Activated gamma-delta T cell (primary cell): ENCODE results near the gene AK9.

ENCODE experiments used
- DNase-seq: peaks from one replicate; lab custom pipeline; 2025; lab: John Stamatoyannopoulos, UW

Gene AK9

DNA sequence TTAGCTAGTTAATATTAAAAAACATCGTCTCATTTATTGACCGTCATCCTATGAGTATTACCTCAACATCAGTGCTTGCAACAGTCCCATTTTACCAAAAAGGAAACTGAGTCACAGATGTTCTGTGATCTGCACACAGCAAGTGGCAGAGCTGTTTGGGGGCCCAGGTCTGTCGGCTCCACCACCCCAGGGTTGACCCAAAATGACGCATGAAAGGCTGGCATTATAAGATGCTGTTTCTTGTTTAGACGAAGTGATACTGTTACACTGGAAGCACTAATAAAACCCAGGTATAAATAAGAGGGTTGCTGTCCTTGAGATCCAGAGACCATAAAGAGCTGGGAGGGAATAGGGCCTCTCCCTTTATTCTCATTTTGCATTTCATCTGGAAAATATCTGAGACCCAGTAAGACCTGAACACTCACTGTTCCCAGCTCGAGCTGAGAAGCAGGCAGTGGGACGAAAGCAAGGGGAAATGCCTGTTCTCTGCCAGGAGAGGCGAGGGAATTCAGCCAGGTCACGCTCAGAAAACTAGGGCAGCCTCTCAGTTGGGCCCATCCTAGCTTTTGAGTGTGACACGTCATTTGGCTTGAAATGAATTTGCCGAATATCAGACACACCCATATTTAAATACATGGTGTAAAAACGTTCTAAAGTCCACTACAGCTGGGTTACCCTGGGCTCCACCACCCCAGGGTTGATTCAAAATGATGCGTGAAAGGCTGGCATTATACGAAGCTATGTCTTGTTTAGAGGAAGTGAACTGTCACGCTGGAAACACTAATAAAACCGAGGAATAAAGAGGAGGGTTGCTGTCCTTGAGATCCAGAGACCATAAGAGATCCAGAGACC lies 234.1 kb downstream of the AK9 start:
- DNase-seq, result no peak

DNA sequence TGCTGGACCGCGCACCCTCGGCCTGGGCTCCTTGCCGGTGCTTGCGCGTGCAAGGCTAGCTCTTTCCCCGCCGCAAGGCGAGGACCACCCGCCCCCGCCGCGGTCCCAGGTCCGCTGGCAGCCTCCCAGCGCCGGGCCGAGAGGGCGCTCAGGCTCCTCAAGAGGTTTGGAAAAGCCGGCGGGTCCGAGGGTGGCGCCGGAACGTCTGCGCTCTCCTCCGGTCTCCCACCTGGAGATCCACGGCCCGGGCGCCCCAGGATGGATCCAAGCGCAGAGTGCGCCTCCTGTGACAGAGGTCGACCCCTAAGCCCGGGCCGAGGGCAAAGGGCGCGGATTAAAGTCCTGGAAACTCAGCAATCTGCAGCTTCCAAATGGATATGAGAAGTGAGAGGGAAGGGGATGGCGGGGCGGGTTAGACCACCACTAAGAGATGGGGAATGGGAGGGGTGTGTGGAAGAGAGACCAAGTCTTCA lies 234.9 kb downstream of the AK9 start:
- DNase-seq, result no peak

DNA sequence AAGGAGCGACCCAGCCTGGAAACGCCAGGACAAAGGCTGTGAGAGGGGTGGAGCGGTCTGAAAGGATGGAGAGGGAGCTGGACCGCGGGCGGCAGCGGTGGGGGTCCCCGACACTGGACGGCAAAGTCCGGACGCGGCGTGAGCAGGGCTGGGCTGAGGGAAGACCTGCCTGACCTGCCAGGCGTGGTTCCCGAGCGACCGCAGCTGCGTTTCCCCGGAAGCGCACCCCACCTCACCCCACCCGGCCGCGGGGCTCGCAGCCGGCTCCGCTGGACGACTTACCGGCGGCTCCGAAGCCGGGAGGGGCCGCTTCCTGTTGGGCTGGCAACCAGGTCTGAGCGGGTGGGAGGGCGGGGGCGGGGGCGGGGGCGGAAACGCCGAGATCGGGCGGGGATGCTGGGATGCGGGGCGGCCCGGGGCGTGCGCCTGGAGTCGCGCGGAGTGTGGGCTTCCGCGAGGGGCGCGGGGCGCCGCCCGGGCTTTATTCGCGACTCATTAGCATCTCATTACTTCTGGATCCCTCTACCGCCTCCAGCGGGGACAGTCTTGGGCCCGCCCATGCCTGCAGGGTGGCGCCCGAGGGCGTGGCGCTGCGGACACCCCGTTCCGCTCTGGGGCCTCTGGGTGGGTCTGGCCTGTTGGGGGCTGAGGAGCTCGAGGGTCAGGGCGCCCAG lies 235.4 kb downstream of the AK9 start, which contains the start of gene MICAL1:
TSS of gene MICAL1 (minus strand) at position 336 of the 674 bp plus-strand sequence. CDS start 1,576 bp downstream, outside the sequence.
- DNase-seq, result peak; percentile 76

DNA sequence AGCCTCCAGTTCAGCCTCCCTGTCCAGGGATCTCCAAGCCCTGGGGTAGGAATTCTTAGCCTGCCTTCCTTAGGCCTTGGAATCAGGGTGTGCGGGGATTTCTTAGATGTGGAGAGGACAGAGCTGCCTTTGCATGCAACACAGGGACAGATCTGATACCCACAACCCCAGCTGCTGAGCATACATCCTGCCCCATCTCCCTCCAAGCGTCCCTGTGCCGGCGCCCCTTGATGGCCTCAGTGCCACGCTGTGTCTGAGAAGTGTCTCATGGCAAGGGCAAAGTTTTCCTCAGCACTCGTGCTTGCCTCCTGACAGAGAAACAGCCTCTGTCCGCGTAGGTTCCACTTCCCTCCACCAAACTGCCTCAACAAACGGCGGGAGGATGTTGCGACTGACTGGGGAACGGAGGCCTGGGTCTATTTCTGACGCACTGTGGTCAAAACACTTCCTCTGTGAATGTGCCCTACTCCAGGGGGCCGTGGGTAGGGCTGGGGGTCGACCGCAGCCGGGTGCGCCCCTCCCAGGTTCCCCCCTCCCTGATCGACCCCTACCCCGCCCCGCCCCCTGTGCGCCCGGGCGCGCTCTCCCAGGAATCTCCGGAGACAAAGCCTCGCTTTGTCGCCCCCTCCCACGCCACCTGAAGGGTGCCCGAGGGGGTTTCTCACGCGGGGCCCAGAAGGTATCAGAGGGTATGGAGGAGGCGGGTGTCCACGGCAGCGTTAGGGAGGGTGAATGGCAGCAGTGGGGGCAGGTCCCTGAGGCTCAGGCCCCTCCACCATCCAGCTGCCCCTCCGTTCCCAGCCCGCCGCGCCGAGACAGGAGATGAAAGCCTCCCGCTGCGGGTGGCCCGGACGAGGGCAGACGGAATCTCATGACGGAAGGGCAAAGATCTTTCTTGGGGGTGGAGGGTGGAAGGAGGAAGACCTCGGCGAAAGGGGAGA lies 236.2 kb downstream of the AK9 start:
- DNase-seq, result peak; percentile 58

DNA sequence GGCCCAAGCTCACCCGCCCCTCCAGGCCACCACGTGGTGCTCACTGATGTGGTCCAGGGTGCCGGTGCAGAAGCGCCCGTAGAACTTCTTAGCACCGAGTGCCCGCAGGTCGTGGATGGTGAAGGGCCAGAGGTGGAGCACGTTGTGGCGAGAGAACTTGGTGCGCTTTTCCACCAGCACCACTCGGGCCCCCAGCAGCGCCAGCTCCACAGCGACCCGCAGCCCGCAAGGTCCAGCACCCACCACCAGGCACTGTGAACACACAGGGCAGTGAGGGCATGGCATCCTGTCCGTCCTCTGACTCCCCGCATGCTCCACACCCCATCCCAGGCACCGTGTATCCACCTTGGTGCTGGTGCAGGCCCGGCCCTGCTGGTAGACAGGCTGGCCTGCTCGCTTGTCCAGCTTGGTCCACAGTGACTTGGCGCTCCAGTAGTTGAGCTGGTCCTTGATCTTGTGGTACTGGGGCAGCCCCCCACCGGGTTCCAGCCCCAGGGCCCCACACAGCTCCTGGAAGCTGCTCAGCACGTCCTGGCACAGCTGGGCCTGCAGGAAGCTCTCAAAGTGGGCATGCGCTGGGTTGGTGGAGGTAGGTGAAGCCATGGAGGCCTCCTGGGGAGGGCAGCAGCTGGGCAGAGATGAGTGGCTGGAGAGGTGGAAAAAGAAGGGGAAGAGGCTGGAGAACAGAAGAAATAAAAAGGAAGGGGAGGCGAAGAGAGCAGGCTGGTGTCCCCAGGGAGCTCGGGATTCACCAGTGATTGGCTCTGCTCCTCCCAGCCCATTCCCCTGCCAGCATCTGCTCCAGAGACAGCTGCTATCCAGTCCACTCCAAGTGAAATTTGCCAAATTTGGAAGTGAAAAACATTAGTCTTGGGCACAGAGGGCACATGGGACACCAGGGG lies 237.2 kb downstream of the AK9 start:
- DNase-seq, result no peak

DNA sequence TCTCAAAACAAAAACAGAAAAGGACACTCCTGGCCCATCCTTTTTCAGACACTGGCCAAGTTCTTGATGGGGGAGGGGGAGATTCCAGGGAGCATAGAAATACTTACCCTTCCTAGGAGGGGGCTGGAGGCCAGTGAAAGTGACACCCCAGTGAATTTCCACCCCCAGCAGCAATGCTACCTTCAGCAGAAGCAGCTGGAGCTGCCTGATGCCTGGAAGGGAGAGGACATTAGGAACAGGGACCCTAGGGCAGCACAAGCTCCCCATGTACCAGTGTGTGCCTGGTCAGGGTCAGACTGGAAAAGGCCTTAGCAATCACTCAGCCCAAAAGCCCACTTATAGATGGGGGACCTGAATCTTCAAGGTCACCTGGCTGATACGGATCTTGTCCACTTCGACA lies 237.8 kb downstream of the AK9 start:
- no peak for DNase-seq

DNA sequence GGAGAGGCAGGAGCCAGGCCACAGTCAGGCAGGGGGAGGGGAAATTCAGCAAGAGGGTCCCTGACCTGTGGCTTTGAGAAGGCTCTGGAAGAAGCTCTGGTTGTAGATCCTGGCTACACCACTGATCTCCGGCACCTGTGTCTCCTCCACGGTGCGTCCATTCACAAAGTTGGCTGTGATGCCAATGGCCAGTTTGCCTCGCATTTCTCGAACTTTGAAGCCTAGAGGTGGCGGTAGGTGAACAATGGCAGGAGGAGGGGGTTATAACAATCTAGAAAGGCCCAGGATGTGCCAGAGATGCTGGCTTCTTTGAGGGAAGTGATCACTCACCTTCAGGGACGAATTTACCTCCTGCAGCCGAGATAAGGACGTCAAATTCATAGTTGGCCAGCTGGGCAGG lies 238.8 kb downstream of the AK9 start:
- DNase-seq, result no peak

DNA sequence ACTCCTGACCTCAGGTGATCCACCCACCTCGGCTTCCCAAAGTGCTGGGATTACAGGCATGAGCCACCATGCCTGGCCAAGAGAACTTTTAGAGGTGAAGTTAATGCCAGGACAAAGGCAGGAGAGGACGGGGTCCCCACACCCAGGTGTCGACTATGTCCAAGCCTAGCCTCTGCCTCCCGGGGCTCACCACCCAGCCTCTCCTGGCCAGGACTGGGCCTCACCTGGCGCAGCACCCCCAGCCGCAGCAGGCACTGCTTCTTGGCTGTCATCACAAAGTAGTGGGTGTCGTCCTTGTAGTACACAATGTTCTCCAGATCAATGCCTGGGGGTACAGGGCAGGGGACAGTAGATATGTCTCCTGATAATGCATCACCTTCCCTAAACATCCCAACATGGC lies 239.6 kb downstream of the AK9 start:
- DNase-seq, result no peak

DNA sequence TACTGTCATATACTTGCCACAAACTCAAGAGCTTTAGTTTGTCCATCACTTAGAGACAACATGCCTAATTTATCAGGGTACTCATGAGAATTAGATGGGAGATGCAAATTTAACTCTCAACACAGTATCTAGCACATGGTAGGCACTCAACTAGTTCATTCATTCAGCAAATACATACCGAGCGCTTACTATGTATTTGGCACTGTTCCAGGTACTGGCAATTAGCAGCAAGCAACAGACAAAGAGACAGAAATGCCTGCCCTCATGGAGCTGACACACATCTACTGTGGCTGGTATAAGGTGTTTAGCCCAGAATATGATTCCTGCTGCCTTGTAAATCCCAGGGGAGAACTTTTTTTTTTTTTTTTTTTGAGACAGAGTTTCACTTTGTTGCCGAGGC lies 240.2 kb downstream of the AK9 start:
- no peak for DNase-seq

DNA sequence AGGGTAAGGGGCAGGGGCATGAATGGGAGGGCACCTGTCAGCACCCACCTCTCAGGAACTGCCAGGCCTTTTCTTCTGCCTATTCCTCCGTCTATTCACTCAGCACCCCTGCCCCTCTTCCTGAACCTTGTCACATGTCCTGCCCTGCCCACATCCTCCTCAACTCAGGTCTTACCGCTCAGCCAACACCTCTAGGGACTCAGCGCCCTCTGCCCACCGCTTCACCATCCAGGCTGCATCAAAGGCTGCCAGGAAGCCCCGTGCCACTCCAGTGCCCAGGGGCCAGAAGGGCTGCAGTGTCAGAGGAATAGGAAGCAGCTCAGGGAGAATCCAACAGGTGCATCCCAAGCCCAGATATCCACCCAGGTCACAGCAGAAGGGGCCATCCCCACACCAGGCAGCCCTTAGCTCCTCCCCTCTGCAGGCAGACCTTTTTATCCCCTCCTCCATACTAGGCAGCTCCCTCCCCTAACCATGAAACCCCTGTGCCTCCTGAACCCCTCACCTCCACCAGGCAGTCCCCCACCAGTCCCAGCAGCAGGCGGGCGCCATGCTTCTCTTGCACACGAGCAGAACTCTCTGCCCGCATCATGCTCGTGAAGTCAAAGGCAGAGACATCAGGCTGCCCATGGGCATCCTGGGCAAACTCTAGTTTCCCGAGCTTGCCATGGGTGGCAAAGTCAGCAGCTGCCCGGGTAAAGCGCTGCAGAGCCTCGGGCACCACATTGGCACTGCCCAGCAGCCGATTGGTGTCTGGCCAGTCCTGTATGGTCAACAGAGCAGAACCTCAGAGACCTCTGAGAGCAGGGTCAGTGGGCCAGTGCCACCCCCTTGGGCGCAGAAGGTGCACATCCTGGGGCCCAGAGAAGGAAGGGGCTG lies 241.0 kb downstream of the AK9 start:
- DNase-seq, result no peak

DNA sequence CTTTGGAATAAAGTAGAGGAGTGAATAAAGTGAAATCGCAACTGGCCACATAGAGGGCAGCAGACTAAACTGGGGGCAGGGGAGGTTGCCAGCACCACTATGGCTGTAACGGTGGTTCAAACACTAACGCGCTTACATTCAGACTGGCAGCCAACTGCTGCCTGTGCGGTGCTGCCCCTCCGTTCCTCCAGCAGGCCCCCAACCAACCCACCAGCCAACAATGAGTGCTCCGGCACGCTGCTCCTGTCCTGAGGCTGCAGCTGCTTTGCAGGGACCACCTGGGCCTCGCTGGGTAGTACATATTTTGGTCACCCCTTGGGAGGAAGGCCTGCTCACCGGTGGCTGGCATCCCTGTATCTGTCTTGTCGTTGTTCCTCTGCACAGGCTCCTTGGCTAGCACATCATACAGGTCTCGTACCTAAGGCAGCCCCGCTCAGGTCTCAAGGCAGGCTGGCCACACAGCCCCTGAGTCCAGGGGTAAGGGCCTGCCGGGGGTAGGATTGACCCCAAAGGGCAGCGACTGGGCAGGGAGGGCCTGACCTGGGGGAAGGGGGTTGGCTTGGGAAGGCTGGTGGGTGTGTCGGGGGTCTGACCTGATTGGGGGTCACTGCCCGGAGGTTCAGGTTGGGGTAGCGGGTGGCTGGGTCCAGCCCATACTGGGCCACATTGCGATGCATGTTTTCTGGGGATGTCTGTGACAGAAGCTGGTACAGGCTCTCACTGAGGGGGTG lies 241.8 kb downstream of the AK9 start:
- DNase-seq, result no peak

DNA sequence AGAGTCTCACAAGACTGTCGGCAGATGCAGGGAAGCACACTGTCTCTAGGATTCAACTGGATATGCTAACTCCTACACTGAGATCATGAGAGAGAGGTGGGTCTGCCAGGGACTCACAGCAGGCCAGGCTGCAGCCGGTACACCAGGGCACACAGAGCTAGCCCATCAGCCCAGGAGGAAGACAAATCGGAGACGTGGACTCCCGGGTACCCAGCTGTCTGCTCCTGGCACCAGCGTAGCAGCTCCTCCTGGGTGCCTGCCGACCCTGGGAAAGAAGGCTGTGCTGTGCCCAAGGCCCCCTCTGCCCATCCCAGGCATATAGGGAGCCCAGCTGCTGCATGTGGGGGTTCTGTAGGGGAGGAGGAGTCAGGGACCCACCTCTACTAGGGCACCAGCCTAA lies 242.4 kb downstream of the AK9 start:
- no peak for DNase-seq

DNA sequence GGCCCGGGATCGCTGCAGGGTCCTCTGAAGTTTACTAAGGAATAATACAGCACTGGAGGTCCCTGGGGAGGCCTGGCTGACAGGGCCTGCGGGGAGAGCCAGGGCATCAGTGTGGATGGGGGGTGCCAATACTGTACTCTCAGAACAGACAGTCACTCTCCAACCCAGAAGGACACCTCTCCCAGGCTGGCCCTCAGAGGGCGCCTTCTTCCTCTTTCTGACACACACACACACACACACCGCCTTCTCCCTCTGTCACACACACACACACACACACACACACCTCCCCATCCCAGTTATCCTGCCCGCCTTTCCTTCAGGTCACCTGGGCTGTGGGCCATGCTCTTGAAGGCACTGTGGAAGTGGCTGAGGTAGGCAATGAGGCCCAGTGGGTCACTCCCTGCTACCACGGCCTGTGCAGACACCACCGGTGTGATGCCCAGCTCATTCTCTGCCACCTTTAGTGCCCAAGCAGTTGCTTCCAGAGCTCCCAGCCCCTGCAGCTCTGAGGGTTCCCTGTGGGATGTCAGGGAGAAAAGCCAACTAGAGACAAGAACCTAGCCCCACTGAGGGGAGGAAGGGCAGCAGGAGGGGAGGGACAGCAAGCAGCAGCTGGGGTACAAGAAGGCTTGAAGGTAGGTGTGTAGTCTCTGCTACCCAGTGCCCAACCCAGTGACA lies 243.0 kb downstream of the AK9 start:
- DNase-seq, result no peak

DNA sequence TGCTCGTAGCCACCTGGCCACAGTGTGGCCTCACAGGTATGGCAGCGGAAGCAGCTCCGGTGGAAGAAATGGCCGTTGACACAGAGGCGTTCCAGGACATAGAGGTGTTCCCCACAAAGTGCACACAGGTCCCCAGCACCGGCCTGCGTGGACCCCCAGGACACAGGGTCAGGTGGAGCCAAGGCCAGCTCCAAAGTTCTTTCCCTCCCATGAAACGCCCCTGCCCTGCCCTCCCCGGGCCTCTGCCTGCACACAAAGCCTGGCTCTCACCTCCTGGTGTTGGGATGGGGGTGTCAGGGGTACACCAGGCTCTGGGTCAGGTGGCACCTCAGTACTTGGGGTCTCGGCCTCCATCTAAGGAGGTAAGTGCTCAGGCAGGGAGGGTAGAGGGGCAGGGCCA lies 243.9 kb downstream of the AK9 start:
- DNase-seq, result no peak

DNA sequence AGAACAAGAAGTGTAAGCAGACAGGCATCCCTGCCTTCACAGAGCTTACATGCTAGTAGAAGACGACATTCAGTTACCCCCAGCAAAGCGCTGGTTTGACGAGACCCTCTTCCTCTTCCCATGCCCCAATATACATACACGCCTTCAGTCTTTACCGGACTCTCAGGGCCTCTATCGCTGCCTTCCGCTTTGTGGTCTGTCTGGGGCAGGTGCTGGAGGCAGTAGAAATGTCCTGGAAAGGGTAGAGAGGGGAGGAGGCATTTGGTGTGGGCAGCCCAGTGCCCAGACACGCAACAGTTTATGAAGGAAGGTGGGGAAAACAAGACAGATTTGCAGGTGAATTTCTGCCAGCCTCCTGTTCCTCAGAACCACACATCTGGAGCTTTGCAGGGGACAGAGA lies 244.5 kb downstream of the AK9 start:
- DNase-seq, result no peak

DNA sequence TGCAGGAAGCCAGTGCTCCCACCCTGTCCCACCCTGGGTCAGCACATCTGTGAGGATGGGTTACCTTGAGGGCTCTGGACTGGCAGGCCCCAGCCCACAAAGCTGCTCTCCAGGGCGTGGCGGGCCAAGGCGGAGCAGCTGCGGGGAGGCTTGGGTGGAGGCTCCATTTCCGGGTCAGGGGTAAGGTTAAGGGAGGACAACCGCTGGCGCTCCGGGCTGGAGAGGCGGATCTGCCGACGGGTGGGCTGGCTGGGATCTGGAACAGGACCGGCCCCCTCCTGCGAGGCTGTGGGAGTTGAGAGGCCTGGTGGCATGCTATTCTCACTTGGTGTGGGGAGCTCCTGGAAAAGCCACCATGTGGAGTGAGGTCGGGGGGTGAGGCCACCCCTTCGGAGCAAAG lies 244.9 kb downstream of the AK9 start:
- no peak for DNase-seq

DNA sequence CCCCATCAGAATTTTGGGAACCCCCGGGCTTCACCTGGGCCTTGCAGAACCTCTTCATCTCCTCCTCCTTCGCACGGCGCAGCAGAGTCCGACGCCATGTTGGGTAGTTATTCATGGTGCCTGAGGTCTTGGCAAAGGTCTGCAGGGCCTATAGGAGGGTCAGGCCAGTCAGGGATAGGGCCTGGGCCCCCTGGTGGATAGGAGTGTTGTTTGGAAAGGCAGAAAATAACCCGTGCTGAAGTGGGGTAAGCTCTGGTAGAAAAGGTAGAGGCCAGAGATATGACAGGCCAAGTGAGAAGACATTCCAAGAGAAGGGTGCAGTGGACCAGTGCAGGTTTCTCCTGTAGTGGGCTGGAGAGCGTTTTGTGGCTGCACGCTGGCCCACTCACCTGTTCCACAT lies 245.6 kb downstream of the AK9 start:
- no peak for DNase-seq

DNA sequence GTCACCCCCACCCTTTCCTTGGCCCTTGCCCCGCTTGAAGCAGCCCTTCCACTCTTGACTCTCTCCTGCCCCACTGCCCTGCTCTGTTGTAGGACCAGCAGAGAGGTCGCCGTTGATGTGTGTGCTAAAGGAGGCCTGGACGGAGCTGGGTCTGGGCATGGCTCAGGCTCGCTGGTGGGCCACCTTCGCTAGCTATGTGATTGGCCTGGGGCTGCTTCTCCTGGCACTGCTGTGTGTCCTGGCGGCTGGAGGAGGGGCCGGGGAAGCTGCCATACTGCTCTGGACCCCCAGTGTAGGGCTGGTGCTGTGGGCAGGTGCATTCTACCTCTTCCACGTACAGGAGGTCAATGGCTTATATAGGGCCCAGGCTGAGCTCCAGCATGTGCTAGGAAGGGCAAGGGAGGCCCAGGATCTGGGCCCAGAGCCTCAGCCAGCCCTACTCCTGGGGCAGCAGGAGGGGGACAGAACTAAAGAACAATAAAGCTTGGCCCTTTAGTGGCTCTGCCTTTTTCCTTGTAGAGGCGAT lies 247.5 kb downstream of the AK9 start:
- DNase-seq, result no peak
